Spleen (tissue), 7 donors: ENCODE measurements around the gene NAA35.

Experiments used
- CTCF ChIP-seq, 11 experiments: fragments of 200-600 bp in 7 of 11; fragments of 450-650 bp in 4 of 11; sonication (generic) in 4 of 11; IDR thresholded peaks in 8 of 11; conservative IDR thresholded peaks in 3 of 11; 1 replicate in 7 of 11; 2 replicates in 4 of 11; pipeline versions ENCODE4 v1.4.0 to v1.8.0; 2016 to 2021; ENCODE audit warnings: antibody characterized with exemption in 11 of 11, inconsistent platforms in 4 of 11, mild to moderate bottlenecking in 1 of 11
- POLR2A ChIP-seq, 3 donors: fragments of 450-650 bp; IDR thresholded peaks; one replicate each; pipeline ENCODE4 v1.5.1; 2017; ENCODE audit warnings: antibody characterized with exemption in 3 of 3, mild to moderate bottlenecking in 1 of 3
- POLR2AphosphoS5 ChIP-seq, 3 donors: sonication (generic); formaldehyde crosslinking; IDR thresholded peaks; one replicate each; pipeline ENCODE4 v1.5.1; 2017; ENCODE audit warnings: antibody characterized with exemption in 3 of 3
- donor health status: DM: no; HTN: no; CAD: no; lungs with moderate emphysema.
- donor health status: DM: no; HTN: no; CAD: no.
- donor health status: DM: no; HTN: no; CAD: no.

- TF ChIP-seq CTCF (IDR thresholded peaks at IDR 0.05 in 8 of 11, conservative IDR thresholded peaks at IDR 0.05 in 3 of 11) (no peak), POLR2A (IDR thresholded peaks at IDR 0.05) (no peak), POLR2AphosphoS5 (IDR thresholded peaks at IDR 0.05) (no peak)
Observed at GRCh38 chr9:86027767-86028166, 86.8 kb downstream of the NAA35 start.
